HT-29 (cell line): ENCODE data around the gene PTMA. TPM values are rescaled to one million over a fixed set of nuclear protein-coding genes. Genes with fewer than 3 reads are reported as not detected.
"Not testable (repeated sequence)": the region's sequence is repeated elsewhere in the genome, so short reads cannot be mapped to it uniquely, and the experiment has no call there.

Experiments
- DNase-seq: peaks from one replicate; pipeline ENCODE4 v3.0.0-alpha.2; 2015; ENCODE audit warnings: low spot score
- total RNA-seq: library from RNA; depleted of rRNA; stranded (reverse); fragments of >200 nt; shearing (Covaris generic); gene quantifications from 2 replicates; pipeline ENCODE4 v1.2.3, GENCODE V29; 2014; rRNA removed

PTMA gene
- 1,191 and 1,224 TPM in 2 replicates for total RNA-seq

GRCh38 chr2:231707927-231708772, at the start of gene PTMA:
Gene PTMA (plus strand): TSS chr2:231708525. CDS start chr2:231708707, 182 bp downstream.
- peak; percentile 99 for DNase-seq

GRCh38 chr2:231660073-231660472, 48.3 kb upstream of the PTMA start:
- DNase-seq = not testable (repeated sequence)

GRCh38 chr2:231660860-231661259, 47.5 kb upstream of the PTMA start:
- DNase-seq = no peak

- no peak for DNase-seq
Measured at GRCh38 chr2:231661422-231662027, 46.8 kb upstream of the PTMA start.

- peak; percentile 99 for DNase-seq
Measured at GRCh38 chr2:231662028-231662810, 46.1 kb upstream of the PTMA start.

- DNase-seq = peak; percentile 0
Measured at GRCh38 chr2:231662811-231663457, 45.4 kb upstream of the PTMA start.

GRCh38 chr2:231663458-231664212, 44.7 kb upstream of the PTMA start:
- peak; percentile 5 for DNase-seq

GRCh38 chr2:231664727-231665126, 43.6 kb upstream of the PTMA start:
- no peak for DNase-seq

- peak; percentile 0 for DNase-seq
Measured at GRCh38 chr2:231665245-231666170, 42.8 kb upstream of the PTMA start.

- DNase-seq = peak; percentile 98
Measured at GRCh38 chr2:231666171-231667095, 41.9 kb upstream of the PTMA start.

GRCh38 chr2:231667096-231667427, 41.3 kb upstream of the PTMA start:
- no peak for DNase-seq

GRCh38 chr2:231667496-231667895, 40.8 kb upstream of the PTMA start:
- DNase-seq = no peak

GRCh38 chr2:231668981-231669380, 39.3 kb upstream of the PTMA start:
- DNase-seq = no peak

GRCh38 chr2:231671270-231672050, 36.9 kb upstream of the PTMA start:
- peak; percentile 78 for DNase-seq

GRCh38 chr2:231672617-231673347, 35.5 kb upstream of the PTMA start:
- DNase-seq = peak; percentile 67

- DNase-seq = peak; percentile 80
Measured at GRCh38 chr2:231673348-231673770, 35.0 kb upstream of the PTMA start.
